ENCODE data around the gene DNASE2. TPM values are rescaled to one million over a fixed set of nuclear protein-coding genes. Genes with fewer than 3 reads are reported as not detected.
"Not testable (repeated sequence)": the region's sequence is repeated elsewhere in the genome, so short reads cannot be mapped to it uniquely, and the experiment has no call there.

Gene DNASE2, protein sequence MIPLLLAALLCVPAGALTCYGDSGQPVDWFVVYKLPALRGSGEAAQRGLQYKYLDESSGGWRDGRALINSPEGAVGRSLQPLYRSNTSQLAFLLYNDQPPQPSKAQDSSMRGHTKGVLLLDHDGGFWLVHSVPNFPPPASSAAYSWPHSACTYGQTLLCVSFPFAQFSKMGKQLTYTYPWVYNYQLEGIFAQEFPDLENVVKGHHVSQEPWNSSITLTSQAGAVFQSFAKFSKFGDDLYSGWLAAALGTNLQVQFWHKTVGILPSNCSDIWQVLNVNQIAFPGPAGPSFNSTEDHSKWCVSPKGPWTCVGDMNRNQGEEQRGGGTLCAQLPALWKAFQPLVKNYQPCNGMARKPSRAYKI
- polyA plus RNA-seq = 10 to 100 TPM in 1 of 2 donors, 1 to 10 TPM in 1; 7.8 to 15.9 TPM

DNA sequence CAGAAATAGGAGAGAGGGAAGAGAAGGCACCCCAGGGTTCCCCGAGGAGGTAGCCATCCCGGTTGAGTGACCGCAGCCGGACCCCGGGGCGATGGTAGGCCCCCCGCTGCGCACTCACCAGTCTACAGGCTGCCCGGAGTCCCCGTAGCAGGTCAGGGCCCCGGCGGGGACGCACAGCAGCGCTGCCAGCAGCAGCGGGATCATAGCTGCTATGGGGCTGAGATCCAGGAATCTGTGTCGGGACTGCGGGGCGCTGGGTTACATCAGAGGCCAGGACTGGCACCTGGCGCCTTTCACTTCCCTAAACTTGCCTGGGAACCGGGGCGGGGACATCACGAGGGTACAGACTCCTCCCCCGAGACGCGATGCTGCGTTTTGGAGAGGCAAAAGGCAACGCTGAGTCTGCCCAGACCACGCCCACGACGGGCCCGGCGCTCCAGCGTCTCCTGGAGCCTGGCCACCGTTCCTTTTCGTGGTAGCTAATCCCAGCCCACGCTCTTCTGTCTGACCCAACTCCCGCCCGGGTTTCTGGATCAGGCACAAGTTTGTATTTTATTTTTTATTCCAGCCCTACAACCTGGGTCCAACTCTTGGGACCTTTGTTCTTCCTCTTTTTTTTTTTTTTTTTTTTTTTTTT, at the start of gene DNASE2:
Gene DNASE2 (minus strand): TSS at position 278 of the 637 bp plus-strand sequence. CDS start 74 bp downstream, at position 204.
- 0 to 1% methylated on average over 38 of the region's 38 CpGs for WGBS, 2 donors
- peak within 1 kb of the TSS; percentile 90 to 92 for H3K27ac ChIP-seq (ENCODE audit: low read depth in 2 of 2, low read length in 1 of 2)

DNA sequence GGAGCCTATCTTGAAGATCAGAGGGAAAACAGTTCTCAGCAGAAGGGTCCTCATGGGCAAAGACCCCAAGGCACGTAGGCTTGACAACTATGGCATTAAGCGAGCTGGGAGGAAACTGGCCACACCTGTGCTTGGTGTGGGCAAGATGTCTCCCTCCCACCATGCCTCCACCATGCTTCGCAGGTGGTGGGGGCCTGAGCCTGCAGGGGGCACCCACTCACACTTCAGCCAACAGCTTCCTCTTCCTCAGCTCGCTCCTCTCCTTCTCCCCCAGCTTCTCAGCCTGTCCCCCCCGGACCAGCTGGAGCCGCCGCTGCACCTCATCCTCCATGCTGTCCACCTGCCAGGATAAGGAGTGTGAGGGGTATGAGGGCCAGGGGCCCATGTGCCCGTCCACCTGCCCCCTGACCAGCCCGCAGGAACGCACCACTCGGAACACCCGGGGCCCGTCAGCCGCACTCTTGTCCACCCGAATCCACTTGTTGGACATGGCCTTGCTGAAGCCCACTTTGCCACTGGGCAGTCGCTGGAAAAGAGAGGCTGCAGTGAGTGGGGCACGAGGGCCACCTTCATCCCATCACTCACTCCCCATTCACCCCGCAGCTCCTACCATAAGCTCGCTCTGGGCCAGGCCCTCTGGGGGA, 48.9 kb upstream of the DNASE2 start:
- Histone ChIP-seq H3K9me3 (ENCODE audit: control insufficient read depth in 2 of 2, insufficient read depth in 1 of 2, low read depth in 1 of 2, low read length in 1 of 2) (no peaks in the 10 kb centered on the region), H3K36me3 (ENCODE audit: control insufficient read depth in 2 of 2, insufficient read depth in 2 of 2, low read length in 1 of 2) (peaks cover 14 to 29% of the 10 kb centered on the region in 2 donors), H3K27ac (ENCODE audit: low read depth in 2 of 2, low read length in 1 of 2) (no peak overlapping the region), H3K27me3 (ENCODE audit: control insufficient read depth in 1 of 2, insufficient read depth in 2 of 2, low read length in 2 of 2) (no peaks in the 10 kb centered on the region), H3K4me1 (ENCODE audit: control insufficient read depth in 2 of 2, insufficient read depth in 2 of 2, low read length in 1 of 2) (peaks cover 4 to 9% of the 10 kb centered on the region in 2 donors), H3K4me3 (ENCODE audit: low read depth in 1 of 2, low read length in 2 of 2) (no peak overlapping the region)
- 92 to 93% methylated on average over 19 of the region's 19 CpGs for WGBS, 2 donors

More for the DNA sequence above, at the start of gene DNASE2:
- Histone ChIP-seq H3K4me3 (ENCODE audit: low read depth in 1 of 2, low read length in 2 of 2) (peak within 1 kb of the TSS; percentile 61 to 81), H3K27me3 (ENCODE audit: control insufficient read depth in 1 of 2, insufficient read depth in 2 of 2, low read length in 2 of 2) (no peaks in the 10 kb centered on the region), H3K4me1 (ENCODE audit: control insufficient read depth in 2 of 2, insufficient read depth in 2 of 2, low read length in 1 of 2) (peaks cover 4 to 10% of the 10 kb centered on the region in 2 donors), H3K9me3 (ENCODE audit: control insufficient read depth in 2 of 2, insufficient read depth in 1 of 2, low read depth in 1 of 2, low read length in 1 of 2) (peaks cover 0 to 14% of the 10 kb centered on the region in 2 donors), H3K36me3 (ENCODE audit: control insufficient read depth in 2 of 2, insufficient read depth in 2 of 2, low read length in 1 of 2) (peaks cover 0 to 7% of the 10 kb centered on the region in 2 donors)

DNA sequence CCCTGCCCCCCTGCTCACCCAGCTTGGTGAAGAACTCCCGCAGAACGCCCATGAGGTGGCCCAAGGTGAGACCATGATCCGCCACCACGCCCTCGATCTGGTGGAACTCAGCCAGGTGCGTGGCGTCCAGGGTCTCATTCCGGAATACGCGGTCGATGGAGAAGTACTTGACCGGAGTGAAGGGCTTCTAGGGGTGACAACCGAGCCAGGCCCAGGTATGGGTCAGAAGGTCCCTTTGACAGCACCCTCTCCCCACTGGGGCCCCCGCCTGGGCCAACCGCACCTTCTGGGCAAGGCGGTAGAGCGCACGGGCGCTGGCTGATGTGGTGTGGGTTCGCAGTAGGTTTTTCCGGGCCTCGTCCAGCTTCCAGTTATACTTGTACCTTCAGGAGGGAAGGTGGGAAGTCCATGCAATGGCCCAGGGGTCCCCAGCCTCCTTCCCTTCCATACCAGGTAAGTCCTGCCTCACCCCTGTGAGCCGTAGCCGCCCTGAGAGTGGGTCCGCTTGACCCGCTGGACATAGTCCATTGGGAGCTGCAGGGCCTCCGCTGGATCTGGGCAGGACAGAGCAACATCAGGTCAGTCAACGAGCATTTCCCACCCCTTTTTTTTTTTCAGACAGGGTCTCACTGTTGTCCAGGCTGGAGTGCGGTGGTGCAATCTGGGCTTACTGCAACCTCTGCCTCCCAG, 43.5 kb upstream of the DNASE2 start:
- 97 to 98% methylated on average over 29 of the region's 29 CpGs for WGBS, 2 donors
- H3K36me3 ChIP-seq (ENCODE audit: control insufficient read depth in 2 of 2, insufficient read depth in 2 of 2, low read length in 1 of 2) = peaks cover 27 to 45% of the 10 kb centered on the region in 2 donors
- no peak overlapping the region for H3K27ac ChIP-seq (ENCODE audit: low read depth in 2 of 2, low read length in 1 of 2)
- H3K4me1 ChIP-seq (ENCODE audit: control insufficient read depth in 2 of 2, insufficient read depth in 2 of 2, low read length in 1 of 2) = no peaks in the 10 kb centered on the region
- no peaks in the 10 kb centered on the region for H3K9me3 ChIP-seq (ENCODE audit: control insufficient read depth in 2 of 2, insufficient read depth in 1 of 2, low read depth in 1 of 2, low read length in 1 of 2)
- H3K27me3 ChIP-seq (ENCODE audit: control insufficient read depth in 1 of 2, insufficient read depth in 2 of 2, low read length in 2 of 2) = no peaks in the 10 kb centered on the region
- no peak overlapping the region for H3K4me3 ChIP-seq (ENCODE audit: low read depth in 1 of 2, low read length in 2 of 2)

DNA sequence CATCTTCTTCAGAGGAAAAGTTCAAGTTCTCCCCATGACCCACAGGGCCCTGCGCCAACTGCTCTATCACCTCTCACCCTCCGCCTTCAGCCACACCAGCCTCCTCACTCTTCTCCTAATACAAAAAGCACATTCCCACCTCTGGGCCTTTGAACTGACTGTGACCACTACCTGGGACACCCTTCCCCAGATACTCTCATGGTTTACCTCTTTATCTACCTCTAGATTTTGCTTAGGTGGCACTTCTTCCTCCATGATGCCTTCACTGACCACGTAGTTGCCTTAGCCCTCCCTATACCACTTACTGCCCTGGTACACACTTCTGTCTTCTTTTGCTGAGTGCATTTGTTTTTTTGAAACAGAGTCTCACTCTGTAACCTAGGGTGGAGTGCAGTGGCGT, 41.7 kb upstream of the DNASE2 start:
- no peak overlapping the region for H3K27ac ChIP-seq (ENCODE audit: low read depth in 2 of 2, low read length in 1 of 2)
- H3K4me1 ChIP-seq (ENCODE audit: control insufficient read depth in 2 of 2, insufficient read depth in 2 of 2, low read length in 1 of 2) = peaks cover 0 to 3% of the 10 kb centered on the region in 2 donors
- H3K9me3 ChIP-seq (ENCODE audit: control insufficient read depth in 2 of 2, insufficient read depth in 1 of 2, low read depth in 1 of 2, low read length in 1 of 2) = no peaks in the 10 kb centered on the region
- 99% methylated on average over 4 of the region's 4 CpGs for WGBS, 2 donors
- no peaks in the 10 kb centered on the region for H3K27me3 ChIP-seq (ENCODE audit: control insufficient read depth in 1 of 2, insufficient read depth in 2 of 2, low read length in 2 of 2)
- H3K36me3 ChIP-seq (ENCODE audit: control insufficient read depth in 2 of 2, insufficient read depth in 2 of 2, low read length in 1 of 2) = peaks cover 15 to 36% of the 10 kb centered on the region in 2 donors
- H3K4me3 ChIP-seq (ENCODE audit: low read depth in 1 of 2, low read length in 2 of 2) = no peak overlapping the region

DNA sequence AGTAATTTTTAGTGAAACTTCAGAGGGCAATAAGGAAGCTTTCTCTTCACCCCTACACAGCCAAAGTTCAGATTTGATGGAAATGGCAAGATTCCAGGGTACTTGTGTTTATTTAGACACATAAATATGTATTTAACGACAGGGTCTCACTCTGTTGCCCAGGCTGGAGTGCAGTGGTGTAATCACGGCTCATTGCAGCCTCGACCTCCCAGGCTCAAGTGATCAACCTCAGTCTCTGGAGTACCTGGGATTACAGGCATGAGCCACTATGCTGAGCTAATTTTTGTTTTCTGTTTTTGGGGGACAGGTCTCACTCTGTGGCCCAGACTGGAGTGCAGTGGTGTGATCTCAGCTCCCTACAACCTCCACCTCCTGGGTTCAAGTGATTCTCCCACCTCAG, 39.8 kb upstream of the DNASE2 start:
- WGBS, 2 donors = 55 to 64% methylated on average over 3 of the region's 3 CpGs
- peaks cover 0 to 3% of the 10 kb centered on the region in 2 donors for H3K4me1 ChIP-seq (ENCODE audit: control insufficient read depth in 2 of 2, insufficient read depth in 2 of 2, low read length in 1 of 2)

DNA sequence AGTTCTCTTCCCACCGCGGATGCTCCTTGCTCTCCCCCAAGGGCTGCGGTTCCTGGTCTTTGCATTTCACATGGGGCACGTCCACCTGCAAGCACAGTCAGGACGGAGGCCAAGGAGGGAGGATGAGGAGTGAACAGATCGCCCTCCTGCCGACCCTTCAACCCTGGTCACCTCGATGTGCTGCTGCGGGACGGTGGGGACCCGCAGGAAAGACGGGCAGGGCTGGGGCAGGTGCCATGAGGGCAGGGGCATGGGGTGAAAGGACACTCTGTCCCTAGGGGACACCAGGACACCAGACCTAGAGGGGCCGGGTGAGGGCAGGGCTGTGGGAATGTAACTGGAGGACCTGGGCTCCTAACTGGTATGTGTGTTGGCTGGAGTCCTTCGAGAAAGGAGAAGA, 37.0 kb upstream of the DNASE2 start:
- WGBS, 2 donors = 92 to 95% methylated on average over 14 of the region's 14 CpGs
- no peaks in the 10 kb centered on the region for H3K9me3 ChIP-seq (ENCODE audit: control insufficient read depth in 2 of 2, insufficient read depth in 1 of 2, low read depth in 1 of 2, low read length in 1 of 2)
- H3K4me3 ChIP-seq (ENCODE audit: low read depth in 1 of 2, low read length in 2 of 2) = no peak overlapping the region
- H3K36me3 ChIP-seq (ENCODE audit: control insufficient read depth in 2 of 2, insufficient read depth in 2 of 2, low read length in 1 of 2) = peaks cover 0 to 9% of the 10 kb centered on the region in 2 donors
- no peak overlapping the region for H3K27ac ChIP-seq (ENCODE audit: low read depth in 2 of 2, low read length in 1 of 2)
- H3K27me3 ChIP-seq (ENCODE audit: control insufficient read depth in 1 of 2, insufficient read depth in 2 of 2, low read length in 2 of 2) = no peaks in the 10 kb centered on the region
- peaks cover 0 to 9% of the 10 kb centered on the region in 2 donors for H3K4me1 ChIP-seq (ENCODE audit: control insufficient read depth in 2 of 2, insufficient read depth in 2 of 2, low read length in 1 of 2)

More for the DNA sequence above, 39.8 kb upstream of the DNASE2 start:
- Histone ChIP-seq H3K9me3 (ENCODE audit: control insufficient read depth in 2 of 2, insufficient read depth in 1 of 2, low read depth in 1 of 2, low read length in 1 of 2) (no peaks in the 10 kb centered on the region), H3K4me3 (ENCODE audit: low read depth in 1 of 2, low read length in 2 of 2) (no peak overlapping the region), H3K27me3 (ENCODE audit: control insufficient read depth in 1 of 2, insufficient read depth in 2 of 2, low read length in 2 of 2) (no peaks in the 10 kb centered on the region), H3K27ac (ENCODE audit: low read depth in 2 of 2, low read length in 1 of 2) (no peak overlapping the region), H3K36me3 (ENCODE audit: control insufficient read depth in 2 of 2, insufficient read depth in 2 of 2, low read length in 1 of 2) (peaks cover 15 to 24% of the 10 kb centered on the region in 2 donors)

DNA sequence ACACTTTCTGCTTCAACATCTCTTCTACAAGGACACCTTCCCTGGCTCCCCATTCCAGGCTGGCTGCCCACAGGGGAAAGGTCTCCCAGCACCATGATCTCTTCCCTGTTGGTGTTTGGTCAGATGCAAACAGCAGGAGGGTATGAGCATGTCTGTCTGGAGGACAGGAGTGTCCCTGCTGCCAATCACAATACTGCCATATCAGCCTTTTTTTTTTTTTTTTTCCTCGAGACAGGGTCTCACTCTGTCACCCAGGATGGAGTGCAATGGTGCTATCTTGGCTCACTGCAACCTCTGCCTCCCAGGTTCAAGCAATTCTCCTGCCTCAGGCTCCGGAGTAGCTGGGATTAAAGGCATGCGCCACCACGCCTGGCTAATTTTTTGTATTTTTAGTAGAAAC, 34.6 kb upstream of the DNASE2 start:
- not testable (repeated sequence) for H3K9me3 ChIP-seq (ENCODE audit: control insufficient read depth in 2 of 2, insufficient read depth in 1 of 2, low read depth in 1 of 2, low read length in 1 of 2); H3K27ac ChIP-seq (ENCODE audit: low read depth in 2 of 2, low read length in 1 of 2); H3K36me3 ChIP-seq (ENCODE audit: control insufficient read depth in 2 of 2, insufficient read depth in 2 of 2, low read length in 1 of 2); H3K27me3 ChIP-seq (ENCODE audit: control insufficient read depth in 1 of 2, insufficient read depth in 2 of 2, low read length in 2 of 2); H3K4me3 ChIP-seq (ENCODE audit: low read depth in 1 of 2, low read length in 2 of 2)
- peaks cover 0 to 16% of the 10 kb centered on the region in 2 donors for H3K4me1 ChIP-seq (ENCODE audit: control insufficient read depth in 2 of 2, insufficient read depth in 2 of 2, low read length in 1 of 2)
- 82 to 84% methylated on average over 4 of the region's 4 CpGs for WGBS, 2 donors

DNA sequence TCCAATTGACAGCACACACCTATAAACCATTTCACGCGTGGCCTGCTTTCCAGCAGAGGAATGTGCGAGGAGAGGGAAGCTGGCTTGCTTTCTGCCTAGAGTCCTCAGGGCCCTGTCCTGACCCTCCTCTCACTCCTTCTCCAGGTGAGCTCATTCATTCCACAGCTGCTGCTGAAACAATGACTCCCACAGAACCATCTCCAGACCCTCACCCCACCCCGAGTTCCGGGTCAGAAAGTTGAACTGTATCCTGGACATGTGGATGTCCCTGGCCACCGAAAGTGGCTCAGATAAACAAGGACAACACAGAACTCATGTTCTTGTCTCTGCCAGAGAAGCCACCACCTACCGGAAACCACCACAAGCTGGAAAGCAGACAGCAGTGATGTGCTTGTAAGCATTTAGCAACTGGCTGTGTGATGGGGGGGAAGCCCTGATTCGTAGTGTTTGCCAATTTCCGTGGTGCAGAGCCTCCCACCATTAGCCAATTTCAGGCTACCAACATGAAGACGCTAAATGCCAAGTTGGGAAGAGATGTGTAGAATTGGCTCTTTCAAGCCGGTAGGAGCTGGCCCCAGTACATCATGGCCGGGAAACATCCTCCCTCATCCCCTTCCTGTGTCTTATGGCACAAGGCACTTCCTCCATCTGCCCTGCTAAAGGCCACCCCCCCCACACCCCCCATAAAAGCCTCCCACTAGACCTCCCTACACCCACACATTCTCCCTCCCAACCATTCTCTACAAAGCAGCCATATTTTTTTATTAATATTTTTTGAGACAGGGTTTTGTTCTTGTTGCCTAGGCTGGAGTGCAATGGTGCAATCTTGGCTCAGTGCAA, 32.8 kb upstream of the DNASE2 start:
- H3K36me3 ChIP-seq (ENCODE audit: control insufficient read depth in 2 of 2, insufficient read depth in 2 of 2, low read length in 1 of 2) = no peaks in the 10 kb centered on the region
- no peaks in the 10 kb centered on the region for H3K9me3 ChIP-seq (ENCODE audit: control insufficient read depth in 2 of 2, insufficient read depth in 1 of 2, low read depth in 1 of 2, low read length in 1 of 2)
- no peak overlapping the region for H3K4me3 ChIP-seq (ENCODE audit: low read depth in 1 of 2, low read length in 2 of 2)
- H3K27ac ChIP-seq (ENCODE audit: low read depth in 2 of 2, low read length in 1 of 2) = peak overlapping the region; percentile 89 to 93
- WGBS, 2 donors = 43 to 50% methylated on average over 12 of the region's 12 CpGs
- H3K4me1 ChIP-seq (ENCODE audit: control insufficient read depth in 2 of 2, insufficient read depth in 2 of 2, low read length in 1 of 2) = peaks cover 0 to 16% of the 10 kb centered on the region in 2 donors
- no peaks in the 10 kb centered on the region for H3K27me3 ChIP-seq (ENCODE audit: control insufficient read depth in 1 of 2, insufficient read depth in 2 of 2, low read length in 2 of 2)

Measured in esophagus (tissue), 2 donors.